ENCODE results near the gene USP1.

USP1 gene

DNA sequence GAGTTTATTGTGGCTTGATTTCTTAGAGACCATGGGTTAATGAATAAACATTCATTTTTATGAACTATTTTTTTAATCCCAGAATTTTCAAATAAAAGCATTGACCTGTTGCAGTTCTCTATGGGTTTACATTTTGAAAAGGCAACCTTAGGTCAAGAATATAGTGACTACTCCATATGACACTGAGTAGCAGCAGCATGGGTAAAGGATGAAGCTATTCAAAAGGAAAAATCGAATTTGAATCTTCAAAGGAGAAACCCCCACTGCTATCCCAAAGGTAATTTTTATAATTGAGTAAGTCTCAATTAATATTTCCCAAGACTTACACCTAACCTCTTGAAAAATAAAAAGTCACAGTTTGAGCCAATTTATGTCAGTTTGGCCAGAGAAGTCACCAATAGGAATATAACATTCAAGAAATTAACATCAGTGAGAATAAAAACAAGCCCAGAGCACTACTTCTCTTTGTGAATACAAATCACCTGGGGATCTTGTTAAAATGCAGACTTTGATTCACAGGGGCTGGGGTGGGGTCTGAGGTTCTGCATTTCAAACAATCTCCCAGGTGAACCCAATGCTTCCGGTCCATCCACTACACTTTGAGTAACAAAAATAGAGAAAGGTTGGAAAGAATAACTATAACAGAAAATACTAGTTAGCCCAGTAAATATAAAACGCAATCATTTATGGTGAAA, 39.8 kb downstream of the USP1 start:
- no peak for DNase-seq (ENCODE audit: low read depth)
- TF ChIP-seq CTCF (IDR thresholded peaks at IDR 0.05; ENCODE audit: low read length, missing control alignments): no peak
- no peak overlapping the region for H3K4me3 ChIP-seq (replicated peaks; ENCODE audit: low read depth, low read length)

- H3K4me3 ChIP-seq (replicated peaks; ENCODE audit: low read depth, low read length): no peak overlapping the region
- no peak for DNase-seq (ENCODE audit: low read depth)
- TF ChIP-seq CTCF (IDR thresholded peaks at IDR 0.05; ENCODE audit: low read length, missing control alignments): no peak
Observed at GRCh38 chr1:62481681-62482080, 44.8 kb downstream of the USP1 start.

GRCh38 chr1:62484824-62485468, 48.1 kb downstream of the USP1 start:
- TF ChIP-seq CTCF (IDR thresholded peaks at IDR 0.05; ENCODE audit: low read length, missing control alignments): no peak
- no peak overlapping the region for H3K4me3 ChIP-seq (replicated peaks; ENCODE audit: low read depth, low read length)
- DNase-seq (ENCODE audit: low read depth): no peak

DNA sequence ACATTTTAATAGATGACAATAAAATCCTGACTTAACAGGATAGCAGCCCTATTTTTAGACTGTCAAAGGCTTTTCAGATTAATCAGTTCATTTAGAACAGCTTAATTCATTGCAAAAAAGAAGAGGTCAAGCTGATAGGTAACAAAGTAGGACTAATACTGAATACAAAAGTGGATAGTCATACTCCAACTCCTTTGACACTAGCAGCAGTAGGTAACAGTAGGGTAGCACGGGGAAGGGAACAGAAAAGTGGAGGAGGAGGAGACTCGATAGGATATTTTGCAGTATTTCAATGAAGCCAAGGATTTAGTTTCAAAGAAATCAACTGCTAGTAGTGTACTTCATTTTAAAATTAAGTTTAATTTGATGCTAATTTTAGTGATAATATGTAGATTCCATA, 51.1 kb downstream of the USP1 start:
- no peak overlapping the region for H3K4me3 ChIP-seq (replicated peaks; ENCODE audit: low read depth, low read length)
- no peak for TF ChIP-seq CTCF (IDR thresholded peaks at IDR 0.05; ENCODE audit: low read length, missing control alignments)
- DNase-seq (ENCODE audit: low read depth): no peak

DNA sequence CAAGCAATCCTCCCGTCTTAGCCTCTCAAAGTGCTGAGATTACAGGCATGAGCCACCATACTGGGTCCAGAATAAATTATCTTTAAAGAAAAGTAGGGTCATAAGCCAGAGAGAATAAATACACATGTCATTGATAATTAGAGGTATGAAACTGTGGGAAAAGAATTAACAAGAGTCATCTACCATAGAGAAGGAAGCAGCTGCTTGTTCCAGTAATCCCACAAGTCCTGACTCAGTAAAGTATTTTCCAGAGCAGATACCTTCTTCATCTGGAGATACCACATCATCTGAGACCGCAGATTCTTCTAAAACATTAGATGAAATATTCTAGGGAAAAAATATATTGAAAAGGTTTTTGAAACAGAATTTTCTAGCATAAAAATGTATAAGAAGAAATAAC, 55.7 kb downstream of the USP1 start:
- H3K4me3 ChIP-seq (replicated peaks; ENCODE audit: low read depth, low read length): no peak overlapping the region
- no peak for TF ChIP-seq CTCF (IDR thresholded peaks at IDR 0.05; ENCODE audit: low read length, missing control alignments)
- no peak for DNase-seq (ENCODE audit: low read depth)

DNA sequence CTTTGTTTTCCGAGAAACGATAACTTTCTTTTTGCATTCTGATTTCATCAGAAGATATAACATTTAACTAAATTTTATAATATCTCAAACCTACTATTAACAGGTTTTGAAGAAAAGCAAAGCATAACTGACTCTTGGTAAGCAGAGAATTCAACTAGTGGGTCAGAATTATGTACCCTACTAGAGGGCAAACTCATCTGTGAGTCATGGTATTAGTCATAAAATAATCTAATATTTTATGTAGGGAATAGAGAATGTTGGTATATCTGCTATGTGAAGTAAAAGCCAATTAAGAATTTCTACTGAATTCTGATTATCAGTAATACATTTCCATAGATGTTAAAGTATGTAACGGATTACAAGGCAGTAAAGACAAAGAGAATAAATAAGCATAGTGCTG, 56.8 kb downstream of the USP1 start:
- no peak for TF ChIP-seq CTCF (IDR thresholded peaks at IDR 0.05; ENCODE audit: low read length, missing control alignments)
- DNase-seq (ENCODE audit: low read depth): no peak
- no peak overlapping the region for H3K4me3 ChIP-seq (replicated peaks; ENCODE audit: low read depth, low read length)

DNA sequence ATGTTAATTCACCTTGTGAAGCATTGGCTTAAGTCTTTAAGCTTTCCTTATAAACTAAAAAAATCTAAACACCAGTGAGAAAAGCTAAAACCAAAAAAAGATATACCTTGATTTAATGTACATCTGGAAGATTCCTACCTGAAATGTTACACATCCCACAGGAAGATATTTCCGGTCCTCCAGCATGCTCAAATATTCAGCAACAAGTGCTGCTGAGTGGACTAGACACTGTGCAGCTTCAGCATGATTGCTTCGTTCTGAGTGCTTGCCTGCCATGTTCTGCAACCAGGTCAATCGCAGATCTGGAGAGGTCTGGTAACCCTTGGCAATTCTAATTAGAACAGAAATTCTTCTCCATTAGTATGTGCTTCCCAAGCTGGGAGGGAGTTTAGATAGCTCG, 57.3 kb downstream of the USP1 start:
- no peak for TF ChIP-seq CTCF (IDR thresholded peaks at IDR 0.05; ENCODE audit: low read length, missing control alignments)
- no peak for DNase-seq (ENCODE audit: low read depth)
- no peak overlapping the region for H3K4me3 ChIP-seq (replicated peaks; ENCODE audit: low read depth, low read length)
